Measurements from ENCODE around the gene LRP1B. TPM values are rescaled to one million over a fixed set of nuclear protein-coding genes. Genes with fewer than 3 reads are reported as not detected.

LRP1B gene
- total RNA-seq, 1 donor from 2014 or later, result not detected

DNA sequence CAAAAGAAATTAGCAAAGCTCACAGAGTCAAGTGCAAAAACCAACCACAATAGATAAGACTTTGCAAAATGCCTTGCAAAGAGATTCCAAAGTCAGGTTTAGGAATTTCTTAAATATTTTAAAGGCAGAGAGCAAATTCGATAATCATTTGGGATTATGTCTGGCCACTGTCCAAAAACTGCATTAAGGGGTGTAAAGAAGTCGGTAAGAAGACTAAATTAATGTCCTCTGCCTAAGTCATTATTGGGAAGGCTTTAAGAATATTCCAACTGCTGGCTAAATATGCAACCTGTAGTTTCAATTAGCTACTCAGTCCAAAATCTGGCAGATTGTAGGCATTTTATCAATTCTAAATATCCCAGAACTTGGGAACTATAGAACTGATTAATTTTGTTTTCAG, 13.7 kb upstream of the LRP1B start:
- ChIA-PET POLR2A (no interaction called here), CTCF (no interaction called here)
- Mint-ChIP-seq H3K36me3 (ENCODE audit: low read depth) (no peaks in the 10 kb centered on the region), H3K9me3 (no peaks in the 10 kb centered on the region), H3K27me3 (no peaks in the 10 kb centered on the region), H3K27ac (no peak overlapping the region), H3K4me3 (no peak overlapping the region), H3K4me1 (no peaks in the 10 kb centered on the region)
- DNase-seq (no peak), ATAC-seq (ENCODE audit: low read depth) (no peak)
- intact Hi-C loops (cut with micrococcal nuclease), result no loop called here
- TF ChIP-seq, protein P1, sequence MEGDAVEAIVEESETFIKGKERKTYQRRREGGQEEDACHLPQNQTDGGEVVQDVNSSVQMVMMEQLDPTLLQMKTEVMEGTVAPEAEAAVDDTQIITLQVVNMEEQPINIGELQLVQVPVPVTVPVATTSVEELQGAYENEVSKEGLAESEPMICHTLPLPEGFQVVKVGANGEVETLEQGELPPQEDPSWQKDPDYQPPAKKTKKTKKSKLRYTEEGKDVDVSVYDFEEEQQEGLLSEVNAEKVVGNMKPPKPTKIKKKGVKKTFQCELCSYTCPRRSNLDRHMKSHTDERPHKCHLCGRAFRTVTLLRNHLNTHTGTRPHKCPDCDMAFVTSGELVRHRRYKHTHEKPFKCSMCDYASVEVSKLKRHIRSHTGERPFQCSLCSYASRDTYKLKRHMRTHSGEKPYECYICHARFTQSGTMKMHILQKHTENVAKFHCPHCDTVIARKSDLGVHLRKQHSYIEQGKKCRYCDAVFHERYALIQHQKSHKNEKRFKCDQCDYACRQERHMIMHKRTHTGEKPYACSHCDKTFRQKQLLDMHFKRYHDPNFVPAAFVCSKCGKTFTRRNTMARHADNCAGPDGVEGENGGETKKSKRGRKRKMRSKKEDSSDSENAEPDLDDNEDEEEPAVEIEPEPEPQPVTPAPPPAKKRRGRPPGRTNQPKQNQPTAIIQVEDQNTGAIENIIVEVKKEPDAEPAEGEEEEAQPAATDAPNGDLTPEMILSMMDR (IDR thresholded peaks at IDR 0.05), result no peak

- intact Hi-C loops (cut with micrococcal nuclease), result no loop called here
- H3K4me3 Mint-ChIP-seq, result no peak overlapping the region
- no peaks in the 10 kb centered on the region for H3K4me1 Mint-ChIP-seq
- DNase-seq (no peak), ATAC-seq (ENCODE audit: low read depth) (no peak)
- H3K36me3 Mint-ChIP-seq (ENCODE audit: low read depth), result no peaks in the 10 kb centered on the region
- POLR2A ChIA-PET, result no interaction called here
- TF ChIP-seq, protein P1 (IDR thresholded peaks at IDR 0.05), result no peak
- H3K27ac Mint-ChIP-seq, result no peak overlapping the region
- H3K9me3 Mint-ChIP-seq, result no peaks in the 10 kb centered on the region
- CTCF ChIA-PET, result no interaction called here
- H3K27me3 Mint-ChIP-seq, result no peaks in the 10 kb centered on the region
Observed at GRCh38 chr2:142142595-142142994, 11.8 kb upstream of the LRP1B start.

GRCh38 chr2:142140434-142140845, 9.6 kb upstream of the LRP1B start:
- Mint-ChIP-seq H3K9me3 (no peaks in the 10 kb centered on the region), H3K4me1 (no peaks in the 10 kb centered on the region), H3K4me3 (no peak overlapping the region), H3K27me3 (peaks cover 1% of the 10 kb centered on the region), H3K36me3 (ENCODE audit: low read depth) (no peaks in the 10 kb centered on the region), H3K27ac (no peak overlapping the region)
- ChIA-PET POLR2A (interaction anchor here (0.5 kb wide), 1 partner anchor 717 kb away, joined by 4 read pairs; no protein-coding TSS in a partner anchor), CTCF (interaction anchor here (1.6 kb wide), 1 partner anchor 10 kb away, joined by 6 read pairs; the partner anchor contains the start of gene LRP1B)
- DNase-seq, result no peak
- TF ChIP-seq, protein P1 (IDR thresholded peaks at IDR 0.05), result peak; percentile 28
- intact Hi-C loops (cut with micrococcal nuclease), result no loop called here
- ATAC-seq (ENCODE audit: low read depth), result no peak

DNA sequence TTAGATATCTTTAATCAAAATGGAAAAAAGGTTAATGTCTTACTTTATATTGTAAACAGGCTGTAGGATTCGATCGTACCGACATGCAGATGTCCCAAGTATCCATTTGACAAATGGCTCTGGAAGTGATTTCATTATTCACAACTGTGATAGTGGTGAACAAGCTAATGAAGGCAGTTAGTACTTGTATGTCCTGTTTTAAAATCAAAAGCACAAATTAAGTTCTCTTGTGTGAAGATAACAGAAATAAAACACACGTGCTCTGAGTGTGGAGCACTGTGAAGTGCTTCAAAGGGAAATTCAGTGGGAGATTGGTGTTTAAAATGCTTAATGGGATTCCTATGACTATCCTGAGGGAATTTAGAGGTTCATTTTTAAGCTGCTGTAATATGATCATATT, 8.6 kb upstream of the LRP1B start:
- ChIA-PET POLR2A (no interaction called here), CTCF (interaction anchor here (1.6 kb wide), 1 partner anchor 9 kb away, joined by 6 read pairs; the partner anchor contains the start of gene LRP1B)
- no peaks in the 10 kb centered on the region for H3K36me3 Mint-ChIP-seq (ENCODE audit: low read depth)
- no peak for DNase-seq
- no peak for ATAC-seq (ENCODE audit: low read depth)
- H3K4me1 Mint-ChIP-seq, result no peaks in the 10 kb centered on the region
- no peak overlapping the region for H3K27ac Mint-ChIP-seq
- intact Hi-C loops (cut with micrococcal nuclease), result loop anchor here (10.0 kb wide), 1 partner anchor 845 kb away; no protein-coding TSS in a partner anchor
- peaks cover 3% of the 10 kb centered on the region for H3K27me3 Mint-ChIP-seq
- TF ChIP-seq, protein P1 (IDR thresholded peaks at IDR 0.05), result no peak
- H3K4me3 Mint-ChIP-seq, result no peak overlapping the region
- H3K9me3 Mint-ChIP-seq, result no peaks in the 10 kb centered on the region

- ChIA-PET CTCF (no interaction called here), POLR2A (no interaction called here)
- ATAC-seq (ENCODE audit: low read depth) (no peak), DNase-seq (no peak)
- intact Hi-C loops (cut with micrococcal nuclease), result loop anchor here (10.0 kb wide), 1 partner anchor 848 kb away; no protein-coding TSS in a partner anchor
- Mint-ChIP-seq H3K4me3 (no peak overlapping the region), H3K9me3 (no peaks in the 10 kb centered on the region), H3K27ac (no peak overlapping the region), H3K4me1 (peaks cover 2% of the 10 kb centered on the region), H3K27me3 (peaks cover 13% of the 10 kb centered on the region), H3K36me3 (ENCODE audit: low read depth) (no peaks in the 10 kb centered on the region)
- TF ChIP-seq, protein P1 (IDR thresholded peaks at IDR 0.05), result no peak
Observed at GRCh38 chr2:142136571-142136970, 5.8 kb upstream of the LRP1B start.

All from activated B cell treated with CpG ODN at 0.5 μM for 24 hours (primary cell).